ENCODE measurements around the gene SLC25A44.

GRCh38 chr1:156165083-156165482, 28.8 kb upstream of the SLC25A44 start:
- TF ChIP-seq CTCF (IDR thresholded peaks at IDR 0.05) = no peak
- TF ChIP-seq REST (IDR thresholded peaks at IDR 0.05; ENCODE audit: insufficient read depth in 1 of 2, low read depth in 2 of 2, low read length in 1 of 2) = no peak
- TF ChIP-seq SIN3A (IDR thresholded peaks at IDR 0.05; ENCODE audit: borderline replicate concordance, insufficient read depth, low read depth, low read length) = no peak
- TF ChIP-seq POLR2AphosphoS5 (IDR thresholded peaks at IDR 0.05; ENCODE audit: low read depth, low read length) = no peak
- no peak for TF ChIP-seq TCF7L2 (IDR thresholded peaks at IDR 0.05; ENCODE audit: low read depth, low read length)
